C4-2B (cell line): ENCODE measurements around the gene ZNF688.

Experiments
- CTCF ChIP-seq: fragments of 450-650 bp; conservative IDR thresholded peaks from 2 replicates; pipeline ENCODE4 v1.5.1; 2017; ENCODE audit warnings: mild to moderate bottlenecking
- ZFX ChIP-seq: fragments of 450-650 bp; IDR thresholded peaks from 2 replicates; pipeline ENCODE4 v1.6.1; 2017

DNA sequence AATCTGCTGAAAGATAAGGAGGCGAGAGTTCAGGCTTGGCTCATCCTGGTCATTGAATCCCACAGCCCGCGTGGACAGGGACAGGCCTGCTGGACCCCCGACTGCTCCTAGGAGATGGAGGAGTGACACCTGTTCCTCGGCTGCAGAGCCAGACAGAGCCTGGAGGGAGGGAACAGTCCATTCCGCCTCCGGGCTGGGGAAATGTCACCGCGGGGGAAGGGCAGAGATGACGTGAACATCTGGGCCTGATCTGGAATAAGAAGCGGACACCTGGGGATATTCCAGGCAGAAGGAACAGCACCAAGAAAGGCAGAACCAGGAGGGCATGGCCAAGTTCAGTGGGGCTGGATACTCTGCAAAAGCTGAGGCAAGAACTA is 38.4 kb downstream of the ZNF688 start:
- TF ChIP-seq CTCF (no peak), ZFX (no peak)
